Endothelial cell of umbilical vein (primary cell): ENCODE measurements around the gene OSER1.

Source experiments
- EZH2 ChIP-seq: IDR thresholded peaks from 2 replicates; pipeline ENCODE4 v1.6.1; 2012; ENCODE audit warnings: borderline replicate concordance, low read depth, mild to moderate bottlenecking, moderate library complexity, low read length, inconsistent platforms; ENCODE audit not compliant: severe bottlenecking
- FOS ChIP-seq: IDR thresholded peaks from 2 replicates; pipeline ENCODE4 v1.6.1; 2011; ENCODE audit warnings: mild to moderate bottlenecking, low read length, moderate library complexity, borderline replicate concordance; ENCODE audit not compliant: insufficient read depth
- MYC ChIP-seq: IDR thresholded peaks from one replicate; pipeline ENCODE4 v1.6.1; 2011; ENCODE audit warnings: mild to moderate bottlenecking, low read depth, low read length
- POLR2A ChIP-seq: IDR thresholded peaks from 2 replicates; pipeline ENCODE4 v1.6.1; 2012; ENCODE audit warnings: low read depth, mild to moderate bottlenecking, control low read depth, low read length
- POLR2AphosphoS5 ChIP-seq: IDR thresholded peaks from 2 replicates; pipeline ENCODE4 v1.6.1; 2012; ENCODE audit warnings: low read depth, mild to moderate bottlenecking, control low read depth, low read length, moderate library complexity; ENCODE audit not compliant: insufficient read depth
- TF ChIP-seq, protein P1 (sequence below), 2 donors: IDR thresholded peaks; 1 replicate in 1 of 2; 2 replicates in 1 of 2; pipeline ENCODE4 v1.5.1; 2011; ENCODE audit warnings: low read length in 2 of 2, mild to moderate bottlenecking in 2 of 2, moderate library complexity in 2 of 2, control low read depth in 1 of 2, inconsistent platforms in 1 of 2, low read depth in 1 of 2; ENCODE audit not compliant: insufficient read depth in 1 of 2; ENCODE audit errors: extremely low read depth in 1 of 2
- TF ChIP-seq, protein P2 (sequence below): IDR thresholded peaks from 2 replicates; pipeline ENCODE4 v1.6.1; 2011; ENCODE audit not compliant: insufficient read depth, insufficient read length

DNA sequence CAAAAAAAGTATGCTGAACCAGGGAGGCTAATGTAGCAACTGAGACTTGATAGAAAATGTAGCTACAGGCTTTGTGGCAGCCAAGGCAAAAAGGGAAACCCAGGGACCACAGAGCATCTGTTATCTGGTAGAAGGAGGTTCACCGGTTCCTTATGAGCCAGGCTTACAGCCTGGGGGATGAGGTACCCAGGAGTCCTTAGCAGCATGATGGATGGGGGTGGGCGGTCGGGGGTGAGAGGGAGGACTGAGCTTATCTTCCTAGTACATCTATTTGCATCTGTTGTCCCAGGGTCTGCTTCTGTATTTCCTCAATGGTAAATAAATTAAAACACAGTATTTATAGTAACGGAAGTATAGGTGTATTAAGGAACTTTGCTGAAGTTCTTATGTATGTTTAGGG lies 35.4 kb upstream of the OSER1 start:
- TF ChIP-seq, protein P1, sequence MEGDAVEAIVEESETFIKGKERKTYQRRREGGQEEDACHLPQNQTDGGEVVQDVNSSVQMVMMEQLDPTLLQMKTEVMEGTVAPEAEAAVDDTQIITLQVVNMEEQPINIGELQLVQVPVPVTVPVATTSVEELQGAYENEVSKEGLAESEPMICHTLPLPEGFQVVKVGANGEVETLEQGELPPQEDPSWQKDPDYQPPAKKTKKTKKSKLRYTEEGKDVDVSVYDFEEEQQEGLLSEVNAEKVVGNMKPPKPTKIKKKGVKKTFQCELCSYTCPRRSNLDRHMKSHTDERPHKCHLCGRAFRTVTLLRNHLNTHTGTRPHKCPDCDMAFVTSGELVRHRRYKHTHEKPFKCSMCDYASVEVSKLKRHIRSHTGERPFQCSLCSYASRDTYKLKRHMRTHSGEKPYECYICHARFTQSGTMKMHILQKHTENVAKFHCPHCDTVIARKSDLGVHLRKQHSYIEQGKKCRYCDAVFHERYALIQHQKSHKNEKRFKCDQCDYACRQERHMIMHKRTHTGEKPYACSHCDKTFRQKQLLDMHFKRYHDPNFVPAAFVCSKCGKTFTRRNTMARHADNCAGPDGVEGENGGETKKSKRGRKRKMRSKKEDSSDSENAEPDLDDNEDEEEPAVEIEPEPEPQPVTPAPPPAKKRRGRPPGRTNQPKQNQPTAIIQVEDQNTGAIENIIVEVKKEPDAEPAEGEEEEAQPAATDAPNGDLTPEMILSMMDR (IDR thresholded peaks at IDR 0.05; ENCODE audit: extremely low read depth in 1 of 2, insufficient read depth in 1 of 2, low read depth in 1 of 2, low read length in 2 of 2) = no peak
- TF ChIP-seq, protein P2, sequence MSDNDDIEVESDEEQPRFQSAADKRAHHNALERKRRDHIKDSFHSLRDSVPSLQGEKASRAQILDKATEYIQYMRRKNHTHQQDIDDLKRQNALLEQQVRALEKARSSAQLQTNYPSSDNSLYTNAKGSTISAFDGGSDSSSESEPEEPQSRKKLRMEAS = no peak
- TF ChIP-seq EZH2 (no peak), POLR2A (no peak), POLR2AphosphoS5 (no peak), MYC (no peak), FOS (no peak)
